ENCODE measurements around the gene CLC.

- no peak for TF ChIP-seq CTCF (tag by site-specific recombination; IDR thresholded peaks at IDR 0.05)
- TF ChIP-seq ZNF248 (tag by site-specific recombination; IDR thresholded peaks at IDR 0.05) = no peak
- no peak for TF ChIP-seq BCL11B (tag by site-specific recombination; IDR thresholded peaks at IDR 0.05; ENCODE audit: low read depth)
These were observed 21.8 kb upstream of the CLC start for GRCh38 chr19:39759457-39760184.

All from HEK293 (cell line).